ENCODE results near the gene CIBAR2.

Gene CIBAR2

GRCh38 chr16:85129876-85130704 is 17.8 kb upstream of the CIBAR2 start:
- no peak for DNase-seq (ENCODE audit: low read depth)

GRCh38 chr16:85128079-85128837 is 16.0 kb upstream of the CIBAR2 start:
- no peak overlapping the region for H3K4me3 ChIP-seq (ENCODE audit: low read depth, low read length)
- no peak for TF ChIP-seq MYC (IDR thresholded peaks at IDR 0.05; ENCODE audit: low read depth, low read length)
- TF ChIP-seq, protein P1, sequence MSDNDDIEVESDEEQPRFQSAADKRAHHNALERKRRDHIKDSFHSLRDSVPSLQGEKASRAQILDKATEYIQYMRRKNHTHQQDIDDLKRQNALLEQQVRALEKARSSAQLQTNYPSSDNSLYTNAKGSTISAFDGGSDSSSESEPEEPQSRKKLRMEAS (IDR thresholded peaks at IDR 0.05; ENCODE audit: low read depth, low read length): no peak
- TF ChIP-seq CTCF (IDR thresholded peaks at IDR 0.05; ENCODE audit: low read depth, low read length): no peak
- TF ChIP-seq POLR2A (IDR thresholded peaks at IDR 0.05; ENCODE audit: extremely low read depth, insufficient read length): no peak
- DNase-seq (ENCODE audit: low read depth): no peak

More at GRCh38 chr16:85129876-85130704, 17.8 kb upstream of the CIBAR2 start:
- TF ChIP-seq POLR2A (IDR thresholded peaks at IDR 0.05; ENCODE audit: extremely low read depth, insufficient read length): no peak
- TF ChIP-seq, protein P1 (IDR thresholded peaks at IDR 0.05; ENCODE audit: low read depth, low read length): no peak
- no peak for TF ChIP-seq CTCF (IDR thresholded peaks at IDR 0.05; ENCODE audit: low read depth, low read length)
- no peak for TF ChIP-seq MYC (IDR thresholded peaks at IDR 0.05; ENCODE audit: low read depth, low read length)
- no peak overlapping the region for H3K4me3 ChIP-seq (ENCODE audit: low read depth, low read length)

GRCh38 chr16:85127379-85127723 is 15.1 kb upstream of the CIBAR2 start:
- TF ChIP-seq MYC (IDR thresholded peaks at IDR 0.05; ENCODE audit: low read depth, low read length) (no peak), CTCF (IDR thresholded peaks at IDR 0.05; ENCODE audit: low read depth, low read length) (no peak), POLR2A (IDR thresholded peaks at IDR 0.05; ENCODE audit: extremely low read depth, insufficient read length) (no peak)
- TF ChIP-seq, protein P1 (IDR thresholded peaks at IDR 0.05; ENCODE audit: low read depth, low read length): no peak
- no peak for DNase-seq (ENCODE audit: low read depth)
- H3K4me3 ChIP-seq (ENCODE audit: low read depth, low read length): no peak overlapping the region

- no peak overlapping the region for H3K4me3 ChIP-seq (ENCODE audit: low read depth, low read length)
- no peak for DNase-seq (ENCODE audit: low read depth)
- TF ChIP-seq, protein P1 (IDR thresholded peaks at IDR 0.05; ENCODE audit: low read depth, low read length): no peak
- no peak for TF ChIP-seq MYC (IDR thresholded peaks at IDR 0.05; ENCODE audit: low read depth, low read length)
- TF ChIP-seq POLR2A (IDR thresholded peaks at IDR 0.05; ENCODE audit: extremely low read depth, insufficient read length): no peak
Measured at GRCh38 chr16:85126705-85127378, 14.6 kb upstream of the CIBAR2 start.

DNA sequence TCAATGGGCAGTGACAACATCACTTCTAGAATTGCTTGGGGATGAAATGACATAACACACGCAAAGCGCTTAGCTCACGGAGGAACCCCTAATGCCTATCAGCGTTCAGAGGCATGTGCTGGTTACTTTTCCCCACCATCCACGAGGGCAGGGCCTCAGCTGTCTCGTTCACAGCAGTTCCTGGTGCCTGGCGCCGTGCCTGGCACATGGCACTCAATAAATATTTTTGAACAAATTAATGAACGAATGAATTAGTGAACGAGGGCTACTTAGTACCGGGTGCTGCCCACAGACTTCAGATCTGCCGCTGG is 14.1 kb upstream of the CIBAR2 start:
- TF ChIP-seq POLR2A (IDR thresholded peaks at IDR 0.05; ENCODE audit: extremely low read depth, insufficient read length): no peak
- TF ChIP-seq CTCF (IDR thresholded peaks at IDR 0.05; ENCODE audit: low read depth, low read length): no peak
- TF ChIP-seq, protein P1 (IDR thresholded peaks at IDR 0.05; ENCODE audit: low read depth, low read length): no peak
- H3K4me3 ChIP-seq (ENCODE audit: low read depth, low read length): no peak overlapping the region
- no peak for DNase-seq (ENCODE audit: low read depth)

Measured in NB4 (cell line).